Tongue (tissue), 2 donors: Measurements from ENCODE around the gene CFAP91. TPM values are rescaled to one million over a fixed set of nuclear protein-coding genes. Genes with fewer than 3 reads are reported as not detected.

Source experiments
- DNase-seq: peaks from one replicate; pipeline ENCODE4 v3.0.0-alpha.2; 2015
- total RNA-seq: library from RNA; depleted of rRNA; stranded (reverse); fragments of >200 nt; gene quantifications from one replicate; pipeline ENCODE4 v1.2.3, GENCODE V29; 2014

Gene CFAP91
- total RNA-seq, 1 donor from 2014 or later, result 2.1 TPM

- no peak for DNase-seq
Observed at GRCh38 chr3:119743921-119744320, 41.1 kb downstream of the CFAP91 start.

GRCh38 chr3:119745942-119746341, 43.1 kb downstream of the CFAP91 start:
- DNase-seq, result no peak

- DNase-seq, result no peak
Observed at GRCh38 chr3:119746423-119746822, 43.6 kb downstream of the CFAP91 start.

GRCh38 chr3:119747357-119747756, 44.5 kb downstream of the CFAP91 start:
- DNase-seq, result no peak

GRCh38 chr3:119748991-119749390, 46.2 kb downstream of the CFAP91 start:
- no peak for DNase-seq

- no peak for DNase-seq
Observed at GRCh38 chr3:119751423-119751822, 48.6 kb downstream of the CFAP91 start.

Other genes with a start within 250 kb of the CFAP91 start
- gene TMEM39A, start 239.4 kb upstream of the CFAP91 start, total RNA-seq, result 55.7 TPM
- 26.4 TPM for gene POGLUT1, start 234.1 kb upstream of the CFAP91 start, total RNA-seq
- 52.4 TPM for gene TIMMDC1, start 204.5 kb upstream of the CFAP91 start, total RNA-seq
- not detected for gene CD80, start 143.4 kb upstream of the CFAP91 start, total RNA-seq
- 11.2 TPM for gene ADPRH, start 123.5 kb upstream of the CFAP91 start, total RNA-seq
- 0.31 TPM for gene PLA1A, start 105.1 kb upstream of the CFAP91 start, total RNA-seq
- 38.7 TPM for gene POPDC2, start 42.4 kb upstream of the CFAP91 start, total RNA-seq
- gene COX17, start 25.6 kb upstream of the CFAP91 start, total RNA-seq, result 17.2 TPM
- not detected for gene NR1I2, start 79.1 kb downstream of the CFAP91 start, total RNA-seq